ENCODE measurements around the gene PPIC.

Gene PPIC
- total RNA-seq: 0 to 0.04 reads per million in 2 experiments

DNA sequence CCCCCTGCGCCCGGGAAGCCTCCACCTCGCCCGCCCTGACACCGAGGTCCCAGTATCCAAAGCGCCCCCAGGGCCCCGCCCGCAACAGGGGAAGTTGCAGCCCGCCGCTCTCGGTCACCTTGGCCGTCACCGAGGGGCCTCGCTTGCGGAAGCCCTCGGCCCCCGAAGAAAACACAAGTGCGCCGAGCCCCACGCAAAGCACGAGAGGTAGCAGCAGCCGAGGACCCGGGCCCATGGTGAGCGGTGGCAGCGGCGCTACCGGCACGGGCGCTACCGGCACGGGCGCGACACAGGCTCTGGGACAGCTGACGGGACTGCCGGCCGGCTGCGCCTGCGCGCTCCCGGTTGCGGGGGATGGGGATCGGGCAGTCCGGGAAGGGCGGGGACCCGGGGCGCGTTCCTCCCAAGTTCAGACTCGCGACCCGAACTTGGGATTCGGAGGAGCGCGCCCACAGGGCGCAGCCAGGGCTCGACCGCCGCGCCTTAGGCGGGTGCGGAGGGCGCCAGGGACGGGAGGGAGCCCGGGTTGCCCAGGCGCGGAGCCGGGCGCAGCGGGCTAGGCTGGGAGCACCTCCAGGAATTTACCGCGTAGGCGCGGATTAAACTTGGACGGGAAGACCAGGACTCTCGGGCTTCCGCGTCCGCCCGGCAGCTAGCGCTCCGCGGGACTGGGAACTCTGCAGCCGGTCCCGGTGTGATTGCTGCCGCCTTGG, at the start of gene PPIC:
TSS of gene PPIC (minus strand) at position 335 of the 713 bp plus-strand sequence. CDS start at position 235, 100 bp downstream.
- no peak for DNase-seq (ENCODE audit: low read depth)

DNA sequence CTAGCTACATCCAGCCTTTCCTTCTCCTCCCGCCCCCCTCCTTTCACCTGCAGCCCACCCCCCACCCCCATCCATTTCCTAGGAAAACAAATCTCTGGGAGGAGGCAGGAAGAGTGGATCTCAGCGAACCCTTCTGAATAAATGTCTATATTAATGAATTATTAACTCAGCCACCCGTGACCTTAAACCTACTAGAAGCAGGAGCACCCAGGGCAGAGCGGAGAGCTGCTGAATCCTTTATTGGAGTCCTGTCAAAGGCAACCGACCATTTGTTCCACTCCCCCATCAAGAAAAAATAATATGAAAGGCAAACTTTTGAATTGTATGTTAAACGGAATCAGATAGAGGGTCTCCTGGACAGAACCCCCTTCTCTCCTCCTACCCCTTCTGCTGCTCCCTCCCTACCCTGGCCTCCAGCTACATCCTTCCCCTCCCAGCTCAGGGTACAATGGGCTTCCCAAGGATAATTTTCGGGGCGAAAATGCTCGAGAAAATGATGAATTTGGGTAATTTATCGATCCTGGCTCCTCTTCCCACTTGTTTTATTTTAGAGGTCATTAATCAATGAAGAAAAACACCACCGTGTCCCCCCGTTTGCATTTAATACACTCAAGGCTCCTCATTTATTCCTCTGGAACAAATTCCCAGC, 49.2 kb upstream of the PPIC start:
- DNase-seq (ENCODE audit: low read depth): no peak

DNA sequence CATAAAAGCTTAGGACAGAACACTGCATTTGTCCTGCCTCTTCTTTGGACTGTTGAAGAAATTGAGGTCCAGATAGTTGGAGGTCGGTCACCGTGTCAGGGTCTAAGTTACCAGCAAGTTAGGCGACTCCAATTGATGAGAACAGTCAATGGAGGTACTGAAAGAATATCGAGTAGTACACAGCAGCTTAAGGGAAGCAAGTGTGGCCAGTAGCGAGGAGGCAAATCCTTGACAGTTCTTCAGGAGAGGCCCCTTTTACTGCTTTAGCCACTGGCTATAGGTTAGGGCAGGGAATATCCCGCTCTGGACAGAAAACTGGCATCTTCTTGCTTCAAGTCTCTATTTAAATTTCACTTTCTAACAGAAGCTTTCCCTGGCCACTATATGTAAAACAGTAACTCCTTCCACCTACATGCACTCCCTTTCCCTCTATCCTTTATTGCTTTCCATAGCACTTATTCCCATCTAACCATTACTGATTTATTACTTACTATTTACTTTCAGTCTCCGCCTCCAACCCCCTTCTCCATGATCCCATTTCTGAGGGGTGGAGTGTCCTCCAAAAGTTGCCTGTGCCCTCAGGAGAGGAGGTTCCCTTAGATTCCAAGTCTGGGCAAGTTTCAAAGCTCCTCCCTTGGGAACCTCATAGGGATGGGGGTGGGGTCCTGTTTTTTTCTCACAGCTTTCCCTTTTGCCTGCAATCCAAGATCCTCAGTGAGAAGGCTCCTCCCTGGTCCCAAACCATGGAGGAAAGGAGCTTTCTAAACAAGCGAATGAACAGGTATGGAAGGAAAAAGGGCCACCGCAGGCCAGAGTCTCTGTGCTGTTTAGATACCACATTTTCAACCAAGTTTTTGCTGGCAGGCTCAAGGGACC, 48.4 kb upstream of the PPIC start:
- no peak for DNase-seq (ENCODE audit: low read depth)

DNA sequence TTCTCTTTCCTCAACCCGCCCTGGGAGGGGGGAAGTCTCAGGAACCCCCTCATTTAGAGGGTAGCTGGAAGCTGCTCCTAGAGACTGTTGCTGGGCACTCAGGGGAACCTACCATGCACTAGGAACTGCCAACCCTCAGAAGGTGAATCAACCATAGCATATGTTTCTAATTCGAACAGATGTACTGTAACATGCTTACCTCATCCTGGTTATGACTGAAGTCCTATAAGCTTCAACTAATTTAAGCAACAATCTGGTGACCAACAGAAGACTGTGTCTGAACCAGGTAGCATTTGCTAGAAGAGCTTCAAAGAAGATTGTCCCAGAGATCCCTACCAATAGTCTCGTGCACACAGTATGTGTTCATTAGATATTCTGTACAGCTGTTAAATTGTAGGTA, 46.8 kb upstream of the PPIC start:
- DNase-seq (ENCODE audit: low read depth): no peak

DNA sequence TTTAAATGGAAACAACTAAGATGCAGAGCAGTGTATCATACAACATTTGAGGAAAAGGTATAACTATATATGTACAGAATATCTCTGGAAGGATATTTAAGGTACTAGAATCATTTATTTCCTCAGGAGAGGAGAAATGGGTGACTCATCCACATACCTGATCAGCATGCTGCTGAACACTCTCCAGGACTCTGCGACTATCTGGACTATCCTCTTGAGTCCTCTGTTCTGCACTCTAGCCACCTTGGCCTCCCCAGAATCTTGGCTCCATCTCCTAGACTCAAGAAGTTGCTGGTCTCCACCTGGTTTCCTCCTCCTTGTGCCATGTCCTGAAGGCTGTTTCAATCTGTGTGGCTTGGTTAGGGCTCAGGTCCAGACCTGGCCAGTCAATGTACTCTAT, 43.7 kb upstream of the PPIC start:
- no peak for DNase-seq (ENCODE audit: low read depth)

DNA sequence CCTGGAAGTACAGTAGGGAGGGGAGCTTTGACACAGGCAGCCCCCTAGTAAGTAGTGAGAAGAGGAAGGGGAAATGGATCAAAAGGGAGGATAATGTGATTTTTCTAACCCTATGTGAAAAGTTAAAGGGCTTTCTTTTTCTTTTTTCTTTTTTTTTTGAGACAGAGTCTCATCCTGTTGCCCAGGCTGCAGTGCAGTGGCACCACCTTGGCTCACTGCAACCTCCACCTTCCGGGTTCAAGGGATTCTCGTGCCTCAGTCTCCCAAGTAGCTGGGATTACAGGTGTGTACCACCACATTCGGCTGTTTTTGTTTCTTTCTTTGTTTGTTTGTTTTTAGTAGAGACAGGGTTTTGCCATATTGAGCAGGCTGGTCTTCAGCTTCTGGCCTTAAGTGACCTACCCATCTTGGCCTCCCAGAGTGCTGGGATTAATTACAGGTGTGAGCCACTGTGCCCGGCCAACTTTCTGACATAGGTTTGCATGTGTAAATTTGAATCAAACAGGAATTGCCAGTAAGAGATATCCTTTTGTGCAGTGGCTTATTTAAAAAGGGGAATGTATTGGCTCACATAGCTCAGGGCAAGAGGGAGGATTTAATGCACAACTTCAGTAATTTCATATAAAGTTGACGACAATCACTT, 39.1 kb upstream of the PPIC start:
- DNase-seq (ENCODE audit: low read depth): no peak

DNA sequence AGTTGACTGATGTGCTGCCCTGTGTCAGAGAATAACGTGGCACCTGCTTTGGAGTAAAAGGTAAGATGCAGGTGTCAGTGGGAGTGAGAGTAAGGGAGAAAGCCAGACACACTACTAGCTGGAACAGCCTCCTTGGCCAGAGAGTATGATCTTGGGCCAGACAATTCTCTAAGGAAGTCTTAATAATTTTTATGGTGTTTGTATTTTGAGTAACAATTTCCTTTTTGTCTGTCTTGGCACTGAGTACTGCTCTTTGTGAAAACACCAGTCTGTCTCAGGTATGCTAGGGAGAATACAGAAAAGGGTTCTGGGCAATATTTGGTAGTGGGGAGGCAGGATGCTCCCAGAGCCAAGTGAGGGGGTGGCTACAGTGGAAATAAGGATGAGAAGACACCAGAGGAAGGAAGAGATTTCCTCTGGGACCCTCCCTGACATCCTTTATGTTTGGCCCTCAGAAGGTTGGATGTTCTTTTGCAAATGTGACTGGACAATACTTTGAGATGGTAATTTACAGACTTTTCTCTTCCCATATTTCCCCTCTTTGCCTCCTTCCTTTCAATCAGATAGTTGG, 31.9 kb upstream of the PPIC start:
- DNase-seq (ENCODE audit: low read depth): no peak

DNA sequence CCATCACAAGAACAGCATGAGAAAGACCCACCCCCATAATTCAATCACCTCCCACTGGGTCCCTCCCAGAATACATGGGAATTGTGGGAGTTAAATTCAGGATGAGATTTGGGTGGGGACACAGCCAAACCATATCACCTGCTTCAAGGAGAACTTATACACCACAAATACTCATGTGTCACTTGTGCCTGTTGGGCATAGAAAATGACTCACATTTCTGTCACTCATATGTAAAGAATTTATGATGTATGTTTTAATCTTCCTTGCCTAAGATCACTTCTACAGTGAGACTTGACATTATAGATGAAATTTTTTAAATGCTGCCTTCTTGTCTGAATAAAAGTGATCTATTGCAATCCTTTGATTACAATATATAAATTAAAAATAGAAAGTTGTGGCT, 29.5 kb upstream of the PPIC start:
- DNase-seq (ENCODE audit: low read depth): no peak

DNA sequence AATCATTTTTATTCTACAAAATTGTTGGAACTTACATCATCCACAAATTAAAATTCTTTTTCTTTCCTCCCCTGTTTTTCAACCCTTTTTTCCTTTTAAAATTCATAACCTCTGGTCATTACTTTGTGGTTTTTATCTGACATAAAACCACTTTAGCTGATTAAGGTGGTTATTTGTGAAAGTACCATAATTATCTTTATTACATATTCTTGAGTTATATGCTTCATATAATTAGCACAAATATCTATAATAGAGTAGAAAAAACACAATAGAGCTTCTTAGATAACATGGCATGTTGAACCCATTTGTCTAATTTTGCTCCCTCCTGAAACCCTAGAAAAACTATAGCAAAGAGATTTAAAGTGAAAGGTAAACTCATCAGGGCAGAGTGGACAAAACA, 22.9 kb upstream of the PPIC start:
- no peak for DNase-seq (ENCODE audit: low read depth)

DNA sequence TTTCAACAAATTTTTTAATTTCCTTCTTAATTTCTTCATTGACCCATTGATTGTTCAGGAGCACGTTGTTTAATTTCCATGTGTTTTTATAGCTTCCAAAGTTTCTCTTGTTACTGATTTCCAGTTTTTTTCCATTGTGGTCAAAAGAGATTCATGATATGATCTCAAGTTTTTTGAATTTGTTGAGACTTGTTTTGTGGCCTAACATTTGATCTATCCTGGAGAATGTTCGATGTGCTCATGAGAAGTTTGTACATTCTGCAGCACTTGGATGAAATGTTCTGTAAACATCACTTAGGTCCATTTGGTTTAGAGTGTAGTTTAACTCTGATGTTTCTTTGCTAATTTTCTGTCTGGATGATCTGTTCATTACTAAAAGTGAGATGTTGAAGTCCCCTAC, 14.7 kb upstream of the PPIC start:
- DNase-seq (ENCODE audit: low read depth): no peak

DNA sequence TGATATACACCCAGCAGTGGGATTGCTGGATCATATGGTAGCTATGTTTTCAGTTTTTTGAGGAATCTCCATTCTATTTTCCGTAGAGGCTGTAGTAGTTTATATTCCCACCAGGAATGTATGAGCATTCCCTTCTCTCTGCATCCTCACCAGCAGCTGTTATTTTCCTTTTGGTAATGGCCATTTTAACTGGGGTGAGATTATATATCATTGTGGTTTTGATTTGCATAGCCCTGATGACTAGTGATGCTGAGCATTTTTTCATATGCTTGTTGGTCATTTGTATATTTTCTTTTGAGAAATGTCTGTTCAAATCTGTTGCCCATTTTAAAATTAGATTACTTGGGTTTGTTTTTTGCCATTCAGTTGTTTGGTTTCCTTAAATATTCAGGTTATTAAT, 11.2 kb upstream of the PPIC start:
- no peak for DNase-seq (ENCODE audit: low read depth)

DNA sequence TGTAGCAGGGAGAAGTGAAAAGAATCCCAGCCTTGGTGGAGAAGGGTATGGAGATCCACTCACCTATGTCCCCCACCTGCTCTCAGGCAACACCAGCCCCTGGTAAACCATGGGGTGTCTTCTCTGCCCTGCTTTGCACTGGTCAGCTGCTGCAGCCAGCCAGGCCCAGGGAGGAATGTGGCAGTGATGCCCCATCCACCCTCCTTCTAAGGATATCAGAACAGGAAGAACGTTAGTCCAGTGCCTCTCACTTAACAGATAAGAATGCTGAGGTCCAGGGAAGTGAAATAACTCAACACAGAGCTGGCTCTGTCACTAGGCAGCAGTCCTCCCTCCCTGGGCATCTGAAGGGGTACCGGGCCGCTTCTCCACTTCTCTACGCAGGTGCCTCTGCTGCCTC, 9.7 kb upstream of the PPIC start:
- DNase-seq (ENCODE audit: low read depth): no peak

DNA sequence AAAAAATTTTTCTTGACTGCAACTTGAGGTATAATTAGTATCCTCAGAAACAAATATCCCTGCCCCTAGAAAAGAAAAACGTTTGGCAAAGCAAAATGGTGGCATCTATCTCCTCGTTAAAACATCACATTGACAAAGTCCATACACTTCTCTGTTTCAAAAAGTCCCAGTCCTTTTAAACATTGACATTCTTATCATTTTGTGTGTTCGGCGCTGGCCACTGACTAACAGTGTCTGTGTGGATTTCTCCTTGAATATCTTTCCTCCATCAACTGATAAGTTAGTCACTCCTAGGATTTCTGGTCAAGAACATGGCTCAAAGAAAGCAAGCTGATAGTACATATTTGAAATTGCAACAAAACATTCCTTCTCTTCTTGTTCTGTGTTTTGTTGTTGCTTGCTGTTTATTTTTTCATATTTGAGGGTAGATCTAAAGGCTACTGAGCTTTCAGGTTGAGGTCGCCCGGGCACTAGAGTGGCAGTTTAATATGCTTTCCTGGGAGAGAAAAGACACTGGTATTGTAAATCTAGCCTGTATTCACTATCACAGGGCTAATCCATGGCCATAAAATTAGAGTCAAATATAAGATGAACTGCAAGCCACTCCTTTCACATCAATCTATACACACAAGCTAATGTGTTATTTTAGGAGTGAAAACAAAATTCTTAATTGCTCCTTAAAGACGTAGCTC, 8.5 kb upstream of the PPIC start:
- no peak for DNase-seq (ENCODE audit: low read depth)

DNA sequence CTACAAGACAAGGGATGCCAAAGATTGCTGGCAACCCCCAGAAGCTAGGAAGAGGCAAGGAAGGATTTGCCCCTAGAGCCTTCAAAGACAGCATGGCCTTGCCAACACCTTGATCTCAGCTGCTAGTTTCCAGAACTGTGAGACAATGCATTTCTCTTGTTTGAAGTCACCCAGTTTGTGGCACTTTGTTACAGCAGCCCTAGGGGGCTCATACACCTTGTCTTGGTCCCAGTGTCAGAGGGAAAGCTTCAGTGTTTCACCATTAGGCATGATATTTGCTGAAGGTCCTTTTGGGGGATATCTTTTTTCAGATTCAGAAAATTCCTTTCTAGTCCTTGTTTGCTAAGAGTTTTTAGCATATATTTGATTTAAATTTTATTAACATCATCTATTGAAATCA, 3.1 kb upstream of the PPIC start:
- no peak for DNase-seq (ENCODE audit: low read depth)

DNA sequence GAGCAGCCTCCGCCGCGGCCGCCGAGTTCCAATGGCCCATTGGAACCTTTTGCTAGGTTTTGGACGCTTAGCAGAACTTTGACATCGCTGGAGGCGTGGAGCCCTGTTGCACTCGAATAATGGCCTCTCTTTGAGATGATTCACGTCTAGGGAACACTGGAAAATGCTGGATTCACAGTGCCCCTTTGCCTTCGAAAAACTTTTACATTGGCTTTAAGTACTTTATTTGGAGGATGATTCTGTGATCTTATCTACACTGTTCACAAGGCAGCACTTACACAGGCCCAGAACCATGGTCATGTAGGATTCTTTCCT, 536 bp upstream of the PPIC start:
- no peak for DNase-seq (ENCODE audit: low read depth)

DNA sequence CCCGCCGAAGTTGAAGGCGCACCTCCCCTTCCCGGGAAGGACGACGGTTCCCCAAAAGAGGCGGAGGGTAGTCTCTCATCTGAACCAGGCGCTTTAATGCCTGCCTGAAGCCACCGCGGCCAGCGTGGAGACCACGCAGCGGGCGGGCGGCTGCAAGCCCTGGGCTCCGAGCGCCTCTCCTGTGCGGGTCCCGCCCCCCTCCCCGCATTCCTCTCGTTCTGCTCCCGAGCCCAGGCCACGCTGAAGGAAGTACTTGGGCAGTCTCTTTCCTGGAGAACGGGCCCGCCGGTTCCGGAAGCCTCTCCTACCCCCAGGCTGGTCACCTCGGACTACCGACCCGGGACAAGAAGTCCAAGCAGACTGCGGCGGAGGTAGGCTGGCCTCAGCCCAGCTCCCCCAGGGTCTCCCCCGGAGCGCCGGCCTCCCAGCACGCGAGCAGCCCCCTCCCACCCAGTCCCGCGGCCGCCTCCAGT, 571 bp downstream of the PPIC start:
- DNase-seq (ENCODE audit: low read depth): no peak

DNA sequence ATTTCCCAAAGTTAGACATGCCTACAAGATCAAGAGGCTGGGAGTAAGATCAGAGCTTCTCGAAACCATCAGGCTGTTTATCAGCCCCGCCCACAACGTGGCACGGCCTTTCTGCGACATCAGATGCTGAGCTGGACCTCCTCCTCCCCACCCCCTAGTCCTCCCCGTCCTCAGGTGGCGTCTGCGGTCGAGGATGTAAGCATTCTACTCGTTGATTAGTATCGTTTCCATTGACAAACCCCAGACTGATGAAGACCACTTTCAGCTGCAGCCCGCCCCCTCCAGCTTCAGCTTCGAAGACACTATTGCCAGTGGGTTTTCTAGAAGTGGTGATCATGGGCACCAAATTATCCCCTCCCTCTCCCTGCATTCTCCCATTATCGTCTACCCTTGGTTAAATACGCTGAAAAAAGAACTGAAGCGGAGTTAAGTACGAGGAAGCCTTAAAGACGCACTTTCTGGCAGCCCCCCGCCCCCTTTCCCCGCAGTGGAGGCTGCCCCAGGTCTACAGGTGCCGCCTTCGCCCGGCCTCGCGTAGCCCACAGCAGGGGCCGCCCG, 1.1 kb downstream of the PPIC start:
- no peak for DNase-seq (ENCODE audit: low read depth)

DNA sequence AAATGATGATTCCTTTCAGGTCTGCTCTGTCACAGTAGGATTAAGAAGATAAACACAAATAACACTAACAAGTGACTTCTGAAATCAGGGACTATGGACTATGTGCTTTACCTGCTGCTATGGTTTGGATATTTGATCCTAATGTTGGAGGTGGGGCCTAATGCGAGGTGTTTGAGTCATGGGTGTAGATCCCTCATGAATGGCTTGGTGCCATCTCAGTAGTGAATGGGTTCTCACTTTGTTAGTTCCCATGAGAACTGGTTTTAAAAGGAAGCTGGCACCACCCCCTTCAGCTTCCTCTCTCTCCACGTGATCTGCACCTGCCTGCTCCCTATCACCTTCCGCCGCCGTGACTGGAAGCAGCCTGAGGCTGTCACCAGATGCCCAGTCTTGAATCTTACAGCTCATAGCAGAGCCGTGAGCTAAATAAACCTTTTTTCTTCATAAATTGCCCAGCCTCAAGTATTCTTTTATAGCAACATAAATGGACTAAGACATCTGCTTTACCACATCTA, 3.3 kb downstream of the PPIC start:
- no peak for DNase-seq (ENCODE audit: low read depth)

DNA sequence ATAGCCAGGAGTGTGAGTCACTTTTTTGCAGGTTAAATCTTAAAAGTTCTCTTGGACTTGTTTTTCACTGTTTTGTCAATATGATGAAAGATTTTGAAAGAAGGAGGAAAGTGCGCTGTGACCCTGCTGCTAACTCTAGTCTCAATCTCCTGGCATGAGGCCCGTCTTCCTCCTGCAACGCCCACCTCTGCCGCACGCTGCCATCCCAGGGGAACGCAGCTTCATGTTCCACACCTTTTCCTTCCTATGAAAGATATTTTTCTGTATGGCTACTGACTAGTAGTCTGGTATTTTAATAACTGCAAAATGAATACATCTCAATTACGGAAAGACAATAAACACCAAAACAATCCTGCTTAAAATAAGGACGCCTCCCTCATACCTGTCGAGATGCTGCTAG, 8.3 kb downstream of the PPIC start:
- no peak for DNase-seq (ENCODE audit: low read depth)

DNA sequence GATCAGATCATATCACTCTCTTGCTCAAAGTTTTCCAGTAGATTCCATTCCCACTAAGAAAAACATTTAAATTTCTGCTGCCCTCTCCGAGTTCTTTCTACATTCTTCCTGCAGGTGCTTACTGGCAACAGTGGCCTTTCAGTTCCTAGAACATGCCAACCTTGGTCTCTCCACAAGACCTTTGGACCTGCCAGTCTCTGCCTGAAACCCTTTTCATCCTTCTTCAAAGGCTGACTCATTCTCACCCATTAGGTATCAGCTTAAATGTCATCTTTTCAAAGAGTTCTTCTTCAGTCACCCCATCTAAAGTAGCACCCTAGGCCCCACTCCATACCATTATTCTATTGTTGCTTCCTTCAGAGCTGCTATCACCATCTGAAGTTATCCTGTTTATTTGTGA, 21.8 kb downstream of the PPIC start:
- DNase-seq (ENCODE audit: low read depth): no peak

DNA sequence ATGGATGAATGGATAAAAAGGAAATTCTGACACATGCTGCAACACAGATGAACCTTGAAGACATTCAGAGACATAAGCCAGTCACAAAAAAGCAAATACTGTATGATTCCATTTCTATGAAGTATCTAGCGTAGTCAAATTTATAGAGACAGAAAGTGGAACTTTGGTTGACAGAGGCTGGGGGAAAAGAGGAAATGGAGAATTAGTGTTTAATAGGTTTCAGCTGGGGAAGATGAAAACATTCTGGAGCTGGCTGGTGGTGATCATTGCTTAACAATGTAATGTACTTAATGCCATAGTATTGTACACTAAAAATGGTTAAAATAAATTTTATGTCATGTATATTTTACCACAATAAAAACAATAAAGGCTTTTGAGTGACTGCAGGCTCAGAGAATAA, 24.2 kb downstream of the PPIC start:
- no peak for DNase-seq (ENCODE audit: low read depth)
